ENCODE measurements around the gene SPAG6. TPM values are rescaled to one million over a fixed set of nuclear protein-coding genes. Genes with fewer than 3 reads are reported as not detected.

SPAG6 gene
- total RNA-seq, 1 donor from 2014 or later, result 8.9 TPM

DNA sequence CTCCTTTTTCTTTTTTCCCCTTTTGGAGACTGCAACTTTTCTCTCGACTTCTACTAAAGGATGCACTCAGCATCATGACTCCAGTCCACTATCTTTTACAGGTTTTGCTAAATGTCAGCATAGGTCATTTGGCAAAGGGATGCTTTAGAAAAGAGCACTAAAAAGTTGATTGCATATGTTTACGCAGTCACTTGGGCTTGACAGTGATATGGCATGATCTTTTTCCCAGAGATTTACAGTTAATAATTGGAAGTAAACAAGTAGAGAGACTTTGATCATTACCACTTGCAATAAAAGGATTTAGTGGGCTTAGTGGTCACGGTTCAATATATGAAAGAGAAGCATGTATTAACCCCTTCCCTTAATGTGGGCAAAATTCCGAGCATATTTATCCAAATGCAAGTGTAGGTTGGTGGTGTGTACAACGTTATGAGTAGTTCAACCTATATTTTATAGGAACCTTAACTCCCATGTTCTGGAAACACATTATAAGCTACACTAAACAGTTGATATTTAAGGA, 22.6 kb upstream of the SPAG6 start:
- peak overlapping the region; percentile 92 for H3K4me3 Mint-ChIP-seq (ENCODE audit: low read depth)
- no peak for TF ChIP-seq CTCF (IDR thresholded peaks at IDR 0.05; ENCODE audit: unreplicated experiment)
- no peaks in the 10 kb centered on the region for H3K9me3 Mint-ChIP-seq (ENCODE audit: low read depth)
- H3K27me3 Mint-ChIP-seq, result peaks cover 58% of the 10 kb centered on the region
- DNase-seq (ENCODE audit: low spot score, unreplicated experiment), result no peak
- peak overlapping the region; percentile 87 for H3K27ac Mint-ChIP-seq
- H3K36me3 Mint-ChIP-seq (ENCODE audit: insufficient read depth), result peaks cover 5% of the 10 kb centered on the region
- H3K4me1 Mint-ChIP-seq (ENCODE audit: low read depth), result peaks cover 40% of the 10 kb centered on the region

DNA sequence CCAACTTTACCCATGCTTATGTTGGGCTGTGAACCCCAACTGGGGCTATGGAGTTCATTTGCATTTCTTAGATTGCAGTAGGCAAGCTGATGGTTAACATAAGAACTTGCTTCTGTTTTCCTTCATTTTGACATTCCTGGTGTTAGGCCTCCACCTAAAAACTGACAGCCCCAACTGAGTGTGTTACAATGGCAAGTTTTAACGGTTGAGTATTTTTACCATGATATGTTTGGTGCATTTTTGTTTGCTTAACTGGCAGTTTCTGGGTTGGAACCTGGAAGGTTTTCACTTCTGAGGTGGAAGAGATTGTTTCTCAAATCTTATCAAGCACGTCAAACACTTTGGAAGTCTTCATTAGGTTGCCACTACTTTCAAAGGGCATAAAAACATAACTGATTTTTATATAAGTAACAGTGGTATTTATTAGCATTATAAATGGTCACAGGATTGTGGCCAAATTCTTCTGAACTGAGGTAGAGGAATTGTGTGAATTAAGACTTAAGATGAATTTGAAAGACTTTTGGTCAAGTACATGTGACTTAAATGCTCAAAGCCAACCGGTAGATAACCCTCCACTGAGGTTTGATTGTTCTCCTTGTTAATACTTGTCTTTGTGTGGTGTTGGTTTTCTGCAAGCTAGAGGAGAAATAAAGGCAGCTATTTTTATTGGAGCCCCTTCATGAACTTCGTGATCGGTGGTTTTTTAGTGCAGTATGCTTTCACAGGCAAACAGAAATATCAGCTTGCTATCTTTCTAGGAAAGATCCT, 21.6 kb upstream of the SPAG6 start:
- Mint-ChIP-seq H3K27me3 (peaks cover 48% of the 10 kb centered on the region), H3K4me1 (ENCODE audit: low read depth) (peaks cover 39% of the 10 kb centered on the region), H3K4me3 (ENCODE audit: low read depth) (peak overlapping the region; percentile 92), H3K9me3 (ENCODE audit: low read depth) (no peaks in the 10 kb centered on the region), H3K36me3 (ENCODE audit: insufficient read depth) (peaks cover 5% of the 10 kb centered on the region), H3K27ac (no peak overlapping the region)
- no peak for DNase-seq (ENCODE audit: low spot score, unreplicated experiment)
- TF ChIP-seq CTCF (IDR thresholded peaks at IDR 0.05; ENCODE audit: unreplicated experiment), result no peak

GRCh38 chr10:22324413-22324812, 20.9 kb upstream of the SPAG6 start:
- Mint-ChIP-seq H3K27me3 (peaks cover 44% of the 10 kb centered on the region), H3K4me3 (ENCODE audit: low read depth) (peak overlapping the region; percentile 92), H3K27ac (peak overlapping the region; percentile 21), H3K9me3 (ENCODE audit: low read depth) (no peaks in the 10 kb centered on the region), H3K4me1 (ENCODE audit: low read depth) (peaks cover 39% of the 10 kb centered on the region), H3K36me3 (ENCODE audit: insufficient read depth) (peaks cover 8% of the 10 kb centered on the region)
- DNase-seq (ENCODE audit: low spot score, unreplicated experiment), result no peak
- no peak for TF ChIP-seq CTCF (IDR thresholded peaks at IDR 0.05; ENCODE audit: unreplicated experiment)

- peaks cover 13% of the 10 kb centered on the region for H3K36me3 Mint-ChIP-seq (ENCODE audit: insufficient read depth)
- no peak for TF ChIP-seq CTCF (IDR thresholded peaks at IDR 0.05; ENCODE audit: unreplicated experiment)
- peaks cover 36% of the 10 kb centered on the region for H3K4me1 Mint-ChIP-seq (ENCODE audit: low read depth)
- H3K9me3 Mint-ChIP-seq (ENCODE audit: low read depth), result no peaks in the 10 kb centered on the region
- peak overlapping the region; percentile 53 for H3K27ac Mint-ChIP-seq
- H3K4me3 Mint-ChIP-seq (ENCODE audit: low read depth), result peak overlapping the region; percentile 92
- peaks cover 44% of the 10 kb centered on the region for H3K27me3 Mint-ChIP-seq
- no peak for DNase-seq (ENCODE audit: low spot score, unreplicated experiment)
Observed at GRCh38 chr10:22324893-22325271, 20.4 kb upstream of the SPAG6 start.

DNA sequence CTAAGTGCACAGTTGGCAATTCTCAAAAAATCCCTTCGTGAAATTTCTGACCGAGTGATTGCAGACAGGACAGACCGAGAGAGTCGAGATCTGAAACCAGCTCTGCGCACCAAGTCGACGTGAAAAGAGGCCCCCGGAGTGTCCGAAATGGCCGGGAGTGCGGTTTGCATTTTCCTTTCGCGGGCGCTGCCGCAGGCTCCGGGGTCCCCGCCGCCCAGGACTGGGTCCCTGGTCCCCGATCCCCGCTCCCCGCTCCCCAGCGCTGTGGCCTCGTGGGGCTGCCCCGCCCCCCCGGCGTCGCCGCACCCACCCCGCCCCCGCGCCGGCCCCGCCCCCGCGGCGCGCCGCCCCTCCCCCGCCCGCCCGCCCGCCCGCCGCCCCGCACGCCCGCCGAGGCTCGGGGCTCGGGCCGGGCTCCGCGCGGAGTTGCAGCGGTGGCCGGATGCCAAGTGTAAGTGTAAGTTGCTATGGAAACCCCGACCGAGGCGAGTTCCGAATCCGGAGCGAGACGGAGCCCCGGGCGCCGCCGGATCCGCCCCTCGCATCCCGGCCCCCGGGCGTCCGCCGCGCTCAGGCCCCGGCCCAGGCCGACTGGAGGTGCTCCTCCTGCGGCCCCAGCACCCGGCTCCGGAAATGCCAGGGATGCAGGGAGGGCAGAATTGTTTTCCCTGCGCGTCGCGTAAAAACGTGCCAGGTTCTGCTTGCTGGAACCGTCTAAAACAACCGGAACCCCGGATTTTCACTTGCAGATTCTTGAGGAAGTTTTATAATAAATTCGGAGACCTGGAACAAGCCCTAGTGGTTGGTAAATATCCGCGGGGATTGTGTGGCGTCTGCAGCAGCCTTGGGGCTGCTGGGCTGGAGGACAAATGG, 19.8 kb upstream of the SPAG6 start:
- H3K9me3 Mint-ChIP-seq (ENCODE audit: low read depth), result no peaks in the 10 kb centered on the region
- peaks cover 40% of the 10 kb centered on the region for H3K27me3 Mint-ChIP-seq
- peak overlapping the region; percentile 53 for H3K27ac Mint-ChIP-seq
- TF ChIP-seq CTCF (IDR thresholded peaks at IDR 0.05; ENCODE audit: unreplicated experiment), result no peak
- peaks cover 33% of the 10 kb centered on the region for H3K4me1 Mint-ChIP-seq (ENCODE audit: low read depth)
- peaks cover 13% of the 10 kb centered on the region for H3K36me3 Mint-ChIP-seq (ENCODE audit: insufficient read depth)
- peak; percentile 67 for DNase-seq (ENCODE audit: low spot score, unreplicated experiment)
- H3K4me3 Mint-ChIP-seq (ENCODE audit: low read depth), result peak overlapping the region; percentile 92

Data from progenitor cell of endocrine pancreas (in vitro differentiated cells).